ENCODE data around the gene CFAP97D2. TPM values are rescaled to one million over a fixed set of nuclear protein-coding genes. Genes with fewer than 3 reads are reported as not detected.
A peak's percentile ranks its signal among the peaks of the same experiment; 100 is the strongest.
"Not testable (repeated sequence)": the region's sequence is repeated elsewhere in the genome, so short reads cannot be mapped to it uniquely, and the experiment has no call there.

Gene CFAP97D2
- total RNA-seq, 2 experiments from 2014 or later: not detected

GRCh38 chr13:114154476-114154875, 24.6 kb upstream of the CFAP97D2 start:
- DNase-seq: no peak
- Mint-ChIP-seq H3K36me3 (ENCODE audit: low read depth) (peaks cover 35% of the 10 kb centered on the region), H3K4me1 (peaks cover 80% of the 10 kb centered on the region), H3K27ac (peak overlapping the region; percentile 57), H3K27me3 (peaks cover 6% of the 10 kb centered on the region), H3K4me3 (no peak overlapping the region), H3K9me3 (peaks cover 14% of the 10 kb centered on the region)
- CTCF ChIA-PET: interaction anchor here (0.6 to 0.7 kb wide), 2 partner anchors 13 to 41 kb away, joined by 3 to 4 read pairs; no protein-coding TSS in a partner anchor
- POLR2A ChIA-PET: no interaction called here

- ChIA-PET POLR2A (no interaction called here), CTCF (no interaction called here)
These were observed 23.7 kb upstream of the CFAP97D2 start for GRCh38 chr13:114155320-114155719.

GRCh38 chr13:114155926-114156883, 22.9 kb upstream of the CFAP97D2 start:
- peaks cover 19% of the 10 kb centered on the region for H3K9me3 Mint-ChIP-seq
- DNase-seq: peak; percentile 55
- peak overlapping the region; percentile 35 for H3K4me3 Mint-ChIP-seq
- peaks cover 80% of the 10 kb centered on the region for H3K4me1 Mint-ChIP-seq
- peaks cover 39% of the 10 kb centered on the region for H3K36me3 Mint-ChIP-seq (ENCODE audit: low read depth)
- ChIA-PET POLR2A (no interaction called here), CTCF (no interaction called here)
- H3K27ac Mint-ChIP-seq: peak overlapping the region; percentile 94
- H3K27me3 Mint-ChIP-seq: peaks cover 18% of the 10 kb centered on the region

More at GRCh38 chr13:114155320-114155719, 23.7 kb upstream of the CFAP97D2 start:
- no peak overlapping the region for H3K27ac Mint-ChIP-seq
- H3K27me3 Mint-ChIP-seq: peaks cover 14% of the 10 kb centered on the region
- no peak for DNase-seq
- peaks cover 80% of the 10 kb centered on the region for H3K4me1 Mint-ChIP-seq
- H3K9me3 Mint-ChIP-seq: peaks cover 19% of the 10 kb centered on the region
- no peak overlapping the region for H3K4me3 Mint-ChIP-seq
- peaks cover 38% of the 10 kb centered on the region for H3K36me3 Mint-ChIP-seq (ENCODE audit: low read depth)

GRCh38 chr13:114157869-114158495, 21.1 kb upstream of the CFAP97D2 start:
- peak; percentile 39 for DNase-seq
- peaks cover 34% of the 10 kb centered on the region for H3K36me3 Mint-ChIP-seq (ENCODE audit: low read depth)
- H3K9me3 Mint-ChIP-seq: peaks cover 19% of the 10 kb centered on the region
- peaks cover 78% of the 10 kb centered on the region for H3K4me1 Mint-ChIP-seq
- ChIA-PET CTCF (interaction anchor here (1.1 kb wide), 1 partner anchor 10 kb away, joined by 3 read pairs; no protein-coding TSS in a partner anchor), POLR2A (no interaction called here)
- H3K4me3 Mint-ChIP-seq: no peak overlapping the region
- peaks cover 18% of the 10 kb centered on the region for H3K27me3 Mint-ChIP-seq
- peak overlapping the region; percentile 71 for H3K27ac Mint-ChIP-seq

GRCh38 chr13:114158869-114159666, 20.0 kb upstream of the CFAP97D2 start:
- POLR2A ChIA-PET, H3K27ac Mint-ChIP-seq, H3K4me3 Mint-ChIP-seq, DNase-seq: not testable (repeated sequence)
- Mint-ChIP-seq H3K36me3 (ENCODE audit: low read depth) (peaks cover 26% of the 10 kb centered on the region), H3K27me3 (peaks cover 18% of the 10 kb centered on the region), H3K9me3 (peaks cover 12% of the 10 kb centered on the region), H3K4me1 (peaks cover 76% of the 10 kb centered on the region)
- CTCF ChIA-PET: interaction anchor here (1.1 kb wide), 1 partner anchor 11 kb away, joined by 3 read pairs; no protein-coding TSS in a partner anchor

GRCh38 chr13:114161028-114161556, 18.0 kb upstream of the CFAP97D2 start:
- DNase-seq: no peak
- peaks cover 18% of the 10 kb centered on the region for H3K27me3 Mint-ChIP-seq
- no peak overlapping the region for H3K4me3 Mint-ChIP-seq
- peaks cover 24% of the 10 kb centered on the region for H3K36me3 Mint-ChIP-seq (ENCODE audit: low read depth)
- H3K4me1 Mint-ChIP-seq: peaks cover 77% of the 10 kb centered on the region
- CTCF ChIA-PET: interaction anchor here (0.8 to 1.9 kb wide), 6 partner anchors 10 to 51 kb away, joined by 3 to 6 read pairs (median 4); no protein-coding TSS in a partner anchor
- POLR2A ChIA-PET: no interaction called here
- H3K9me3 Mint-ChIP-seq: peaks cover 11% of the 10 kb centered on the region
- peak overlapping the region; percentile 92 for H3K27ac Mint-ChIP-seq

GRCh38 chr13:114161644-114162532, 17.2 kb upstream of the CFAP97D2 start:
- Mint-ChIP-seq H3K27me3 (peaks cover 18% of the 10 kb centered on the region), H3K4me3 (peak overlapping the region; percentile 53), H3K27ac (peak overlapping the region; percentile 92), H3K36me3 (ENCODE audit: low read depth) (peaks cover 20% of the 10 kb centered on the region), H3K4me1 (peaks cover 78% of the 10 kb centered on the region), H3K9me3 (peaks cover 11% of the 10 kb centered on the region)
- ChIA-PET CTCF (interaction anchor here (0.8 to 1.9 kb wide), 11 partner anchors 9 to 52 kb away, joined by 3 to 6 read pairs (median 4); no protein-coding TSS in a partner anchor), POLR2A (no interaction called here)
- DNase-seq: peak; percentile 41

- ChIA-PET POLR2A (no interaction called here), CTCF (interaction anchor here (0.8 to 1.9 kb wide), 8 partner anchors 9 to 36 kb away, joined by 3 to 6 read pairs (median 5); no protein-coding TSS in a partner anchor)
- H3K36me3 Mint-ChIP-seq (ENCODE audit: low read depth): peaks cover 20% of the 10 kb centered on the region
- no peak overlapping the region for H3K4me3 Mint-ChIP-seq
- peaks cover 79% of the 10 kb centered on the region for H3K4me1 Mint-ChIP-seq
- peaks cover 11% of the 10 kb centered on the region for H3K9me3 Mint-ChIP-seq
- peak overlapping the region; percentile 92 for H3K27ac Mint-ChIP-seq
- peaks cover 18% of the 10 kb centered on the region for H3K27me3 Mint-ChIP-seq
- no peak for DNase-seq
These were observed 16.5 kb upstream of the CFAP97D2 start for GRCh38 chr13:114162533-114162922.

- Mint-ChIP-seq H3K36me3 (ENCODE audit: low read depth) (peaks cover 20% of the 10 kb centered on the region), H3K27me3 (peaks cover 16% of the 10 kb centered on the region), H3K4me3 (no peak overlapping the region), H3K4me1 (peaks cover 73% of the 10 kb centered on the region), H3K9me3 (peaks cover 16% of the 10 kb centered on the region), H3K27ac (no peak overlapping the region)
- ChIA-PET POLR2A (no interaction called here), CTCF (interaction anchor here (0.8 kb wide), 2 partner anchors 10 to 31 kb away, joined by 3 read pairs; no protein-coding TSS in a partner anchor)
- no peak for DNase-seq
These were observed 15.0 kb upstream of the CFAP97D2 start for GRCh38 chr13:114164053-114164452.

GRCh38 chr13:114164681-114165429, 14.2 kb upstream of the CFAP97D2 start:
- POLR2A ChIA-PET: no interaction called here
- Mint-ChIP-seq H3K36me3 (ENCODE audit: low read depth) (peaks cover 12% of the 10 kb centered on the region), H3K9me3 (peaks cover 9% of the 10 kb centered on the region), H3K4me1 (peaks cover 65% of the 10 kb centered on the region), H3K27ac (peak overlapping the region; percentile 52), H3K4me3 (no peak overlapping the region), H3K27me3 (peaks cover 8% of the 10 kb centered on the region)
- CTCF ChIA-PET: interaction anchor here (0.8 kb wide), 1 partner anchor 30 kb away, joined by 3 read pairs; no protein-coding TSS in a partner anchor
- DNase-seq: no peak
